GM21786 (cell line): ENCODE data around the gene NDOR1.
"Not testable (repeated sequence)": the region's sequence is repeated elsewhere in the genome, so short reads cannot be mapped to it uniquely, and the experiment has no call there.

ENCODE experiments used
- ATAC-seq: cut with Tn5 transposase; IDR thresholded peaks from one replicate; pipeline ENCODE4 v1.9.1; 2021; ENCODE audit not compliant: unreplicated experiment

The NDOR1 gene

DNA sequence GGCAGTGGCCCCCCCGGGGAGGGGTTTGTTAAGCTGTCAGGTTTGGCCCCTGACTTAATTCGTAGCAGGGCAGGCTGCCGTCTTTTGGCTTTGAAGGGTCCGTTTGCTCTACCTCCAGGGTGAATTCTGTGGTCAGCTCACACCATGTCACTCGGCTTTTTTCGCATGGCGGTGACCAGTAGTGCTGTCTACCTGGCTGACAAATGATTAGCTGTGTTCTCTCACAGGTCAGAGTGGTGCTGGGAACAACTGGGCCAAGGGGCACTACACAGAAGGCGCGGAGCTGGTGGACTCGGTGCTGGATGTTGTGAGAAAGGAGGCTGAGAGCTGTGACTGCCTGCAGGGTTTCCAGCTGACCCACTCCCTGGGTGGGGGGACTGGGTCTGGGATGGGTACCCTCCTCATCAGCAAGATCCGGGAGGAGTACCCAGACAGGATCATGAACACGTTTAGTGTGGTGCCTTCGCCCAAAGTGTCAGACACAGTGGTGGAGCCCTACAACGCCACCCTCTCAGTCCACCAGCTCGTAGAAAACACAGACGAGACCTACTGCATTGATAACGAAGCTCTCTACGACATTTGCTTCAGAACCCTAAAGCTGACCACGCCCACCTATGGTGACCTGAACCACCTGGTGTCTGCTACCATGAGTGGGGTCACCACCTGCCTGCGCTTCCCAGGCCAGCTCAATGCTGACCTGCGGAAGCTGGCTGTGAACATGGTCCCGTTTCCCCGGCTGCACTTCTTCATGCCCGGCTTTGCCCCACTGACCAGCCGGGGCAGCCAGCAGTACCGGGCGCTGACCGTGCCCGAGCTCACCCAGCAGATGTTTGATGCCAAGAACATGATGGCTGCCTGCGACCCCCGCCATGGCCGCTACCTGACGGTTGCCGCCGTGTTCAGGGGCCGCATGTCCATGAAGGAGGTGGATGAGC lies 37.0 kb downstream of the NDOR1 start:
- ATAC-seq = no peak

DNA sequence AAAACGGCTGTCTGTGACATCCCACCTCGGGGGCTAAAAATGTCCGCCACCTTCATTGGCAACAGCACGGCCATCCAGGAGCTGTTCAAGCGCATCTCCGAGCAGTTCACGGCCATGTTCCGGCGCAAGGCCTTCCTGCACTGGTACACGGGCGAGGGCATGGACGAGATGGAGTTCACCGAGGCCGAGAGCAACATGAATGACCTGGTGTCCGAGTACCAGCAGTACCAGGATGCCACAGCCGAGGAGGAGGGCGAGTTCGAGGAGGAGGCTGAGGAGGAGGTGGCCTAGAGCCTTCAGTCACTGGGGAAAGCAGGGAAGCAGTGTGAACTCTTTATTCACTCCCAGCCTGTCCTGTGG lies 37.7 kb downstream of the NDOR1 start:
- ATAC-seq = not testable (repeated sequence)

DNA sequence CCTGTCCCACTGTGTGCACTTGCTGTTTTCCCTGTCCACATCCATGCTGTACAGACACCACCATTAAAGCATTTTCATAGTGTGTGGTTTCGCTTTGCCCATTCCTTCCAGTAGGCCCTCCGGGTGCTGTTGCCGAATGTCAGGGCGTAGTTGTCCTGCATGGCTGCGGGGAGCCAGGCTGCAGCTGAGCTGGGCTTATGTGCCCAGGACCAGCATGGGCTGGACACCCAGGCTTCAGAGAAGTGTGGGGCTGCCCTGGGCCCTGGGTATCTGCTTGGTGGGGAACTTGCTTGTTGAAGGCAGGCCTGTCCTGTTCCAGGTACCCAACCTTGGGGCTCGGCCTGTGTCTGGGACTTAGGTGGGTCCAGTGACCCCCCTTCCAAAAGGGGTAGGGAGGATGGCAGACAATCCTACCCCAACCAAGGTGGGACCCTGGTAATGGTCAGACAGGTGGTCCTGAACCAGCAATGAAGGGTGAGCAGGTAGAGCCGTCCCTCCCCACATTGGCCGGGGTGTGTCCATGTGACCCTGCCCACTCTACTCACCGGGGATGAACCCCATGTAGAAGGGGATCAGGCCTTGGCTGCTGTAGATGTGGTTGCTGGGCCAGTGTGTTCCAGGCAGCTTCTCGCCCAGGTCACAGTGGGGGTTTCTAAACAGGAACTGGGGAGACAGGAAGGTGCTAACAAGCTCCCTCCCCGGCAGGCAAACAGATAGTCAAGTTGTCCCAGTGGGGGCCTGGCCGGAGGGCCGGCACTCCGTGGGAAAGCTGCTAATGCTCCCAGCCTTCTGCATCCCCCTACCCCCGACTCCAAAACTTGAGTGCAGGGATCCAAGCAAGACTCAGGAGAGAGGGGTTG lies 38.4 kb downstream of the NDOR1 start:
- no peak for ATAC-seq

DNA sequence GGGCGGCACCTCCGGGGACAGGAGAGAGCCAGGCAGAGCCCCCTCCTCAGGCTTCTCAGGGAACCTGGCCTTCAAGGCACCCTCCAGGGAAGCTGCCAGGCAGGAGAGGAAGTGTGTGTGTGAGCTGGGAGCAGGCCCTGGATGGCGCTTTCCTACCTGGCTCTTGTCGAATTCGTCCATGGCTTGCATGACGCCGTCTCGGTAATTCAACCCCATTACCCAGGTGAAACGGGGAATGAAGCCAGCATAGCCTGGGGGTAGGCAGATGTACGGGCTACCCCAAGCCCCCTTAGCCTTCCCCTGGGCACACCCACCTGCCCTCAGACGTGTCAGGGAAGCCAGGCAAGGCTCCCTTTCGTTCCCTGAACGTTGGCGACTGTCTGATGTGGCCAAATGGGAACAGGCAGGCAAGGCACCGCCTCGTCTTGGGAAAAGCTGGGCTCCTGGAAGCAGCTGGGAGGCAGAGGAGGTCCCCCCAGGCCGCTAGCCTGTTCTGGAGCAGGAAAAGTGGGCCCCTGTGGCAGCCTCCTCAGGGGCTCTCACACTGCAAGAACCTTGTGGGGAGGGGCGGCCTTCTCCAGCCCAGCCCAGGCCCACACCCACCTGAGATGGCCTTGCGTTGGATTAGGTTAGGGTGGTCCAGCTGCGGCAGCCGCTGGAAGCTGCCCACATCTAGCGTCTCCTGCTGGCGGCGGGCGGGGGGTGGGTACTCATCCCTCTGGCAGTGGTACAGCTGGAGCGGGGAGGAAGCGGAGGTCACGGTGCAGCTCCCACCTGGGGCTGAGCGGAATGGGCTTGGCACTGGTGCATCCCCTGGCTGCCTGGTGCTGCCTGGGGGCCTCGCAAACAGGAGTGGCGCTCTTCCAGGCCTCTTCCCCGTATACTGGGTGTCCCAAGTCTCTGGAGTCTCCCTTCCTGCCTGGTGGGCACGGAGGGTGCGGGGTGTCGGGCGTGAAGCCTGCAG lies 39.3 kb downstream of the NDOR1 start:
- no peak for ATAC-seq

DNA sequence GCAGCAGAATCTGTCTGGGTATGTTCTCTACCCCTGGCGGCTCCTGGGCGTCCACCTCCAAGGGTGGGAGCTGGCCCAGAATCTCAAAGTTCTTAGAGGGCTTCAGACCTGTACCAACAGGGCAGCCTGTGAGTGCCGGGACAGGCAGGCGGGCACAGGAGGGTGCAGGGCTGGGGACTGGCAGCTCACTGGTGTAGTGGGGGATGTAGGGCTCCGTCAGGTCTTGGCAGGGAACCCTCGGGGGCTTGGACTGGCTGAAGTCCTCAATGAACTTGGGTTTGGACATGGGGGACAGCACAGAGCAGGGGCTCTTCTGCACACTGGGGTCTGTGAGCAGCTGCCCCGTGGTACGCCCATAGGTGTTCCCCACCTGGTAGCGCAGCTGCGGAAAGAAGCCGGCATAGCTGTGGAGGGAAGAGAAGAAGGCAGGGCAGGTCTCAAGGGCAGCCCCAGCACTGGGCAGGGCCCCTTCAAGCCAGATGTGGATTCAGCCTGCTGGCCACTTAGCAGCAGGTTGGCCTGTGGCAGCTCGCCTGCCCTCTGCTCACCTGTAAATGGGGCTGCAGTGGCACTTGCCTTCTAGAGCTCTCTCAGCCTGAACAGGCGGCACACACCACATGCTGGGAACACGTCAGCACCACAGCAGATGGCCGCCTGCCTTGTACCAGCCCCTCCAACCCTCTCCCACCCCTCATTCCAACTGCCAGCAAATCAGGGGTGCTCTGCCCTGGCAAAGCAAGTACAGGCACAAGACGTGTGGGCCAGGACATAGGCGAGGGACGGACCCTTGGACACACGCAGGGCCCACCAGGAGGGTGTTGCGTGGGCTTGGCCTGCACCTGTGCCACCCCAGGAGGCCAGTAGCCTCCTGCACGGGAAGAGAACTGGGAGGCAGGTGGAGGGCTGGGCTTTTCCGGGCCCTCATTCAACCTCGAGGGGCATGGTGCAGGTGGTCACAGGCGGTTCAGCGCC lies 40.2 kb downstream of the NDOR1 start:
- ATAC-seq = no peak

- ATAC-seq = no peak
These were observed 41.8 kb downstream of the NDOR1 start for GRCh38 chr9:137247135-137247915.

- no peak for ATAC-seq
These were observed 42.3 kb downstream of the NDOR1 start for GRCh38 chr9:137247916-137248175.

DNA sequence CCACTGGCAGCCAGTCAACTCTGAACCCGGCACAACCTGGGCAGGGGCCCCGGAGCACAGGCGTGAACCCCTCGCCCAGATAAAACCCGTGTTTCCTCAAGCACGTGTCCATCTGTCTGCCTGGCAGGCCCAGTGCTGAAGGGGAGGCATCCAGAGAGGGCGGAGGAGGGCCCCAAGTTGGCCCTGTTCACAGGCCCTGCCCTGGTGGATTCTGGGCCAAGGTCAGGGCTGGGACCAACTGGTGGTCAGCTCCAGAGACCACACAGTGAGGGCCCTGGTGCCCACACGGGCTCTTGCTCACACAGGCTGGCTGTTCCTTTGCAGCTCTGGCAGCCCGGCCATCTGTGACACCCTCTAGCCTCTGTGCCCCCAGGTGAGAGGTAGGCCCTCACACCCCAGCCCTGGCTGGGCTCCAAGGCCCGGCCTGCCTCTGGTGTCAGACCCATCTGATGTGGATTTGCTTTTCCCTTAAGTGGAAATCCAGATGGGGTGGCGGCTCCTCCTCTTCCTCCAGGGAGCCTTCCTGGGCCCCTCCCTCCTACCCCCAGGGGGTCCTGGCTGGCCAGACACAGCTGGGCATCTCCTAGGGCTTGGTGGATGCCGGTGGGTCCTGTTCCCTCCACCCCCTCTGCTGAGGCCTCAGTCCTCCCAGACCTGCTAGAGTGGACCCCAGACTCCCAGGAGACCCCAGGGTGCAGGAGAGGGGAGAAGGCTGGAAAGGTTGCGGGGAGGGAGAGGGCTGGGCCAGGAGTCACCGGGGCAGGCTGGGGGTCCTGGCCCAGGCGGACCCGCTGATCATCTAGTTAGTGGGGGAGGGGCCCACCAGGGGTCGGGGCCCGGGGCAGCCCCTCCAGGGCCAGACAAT lies 45.1 kb downstream of the NDOR1 start:
- ATAC-seq = no peak

GRCh38 chr9:137251194-137251461 lies 45.6 kb downstream of the NDOR1 start, which contains the start of gene STPG3:
Gene STPG3 (plus strand): TSS chr9:137251286. CDS start chr9:137251287, 1 bp downstream.
- no peak for ATAC-seq

- ATAC-seq = no peak
These were observed 46.2 kb downstream of the NDOR1 start for GRCh38 chr9:137251490-137252268.

- no peak for ATAC-seq
These were observed 47.3 kb downstream of the NDOR1 start for GRCh38 chr9:137252555-137253506.

DNA sequence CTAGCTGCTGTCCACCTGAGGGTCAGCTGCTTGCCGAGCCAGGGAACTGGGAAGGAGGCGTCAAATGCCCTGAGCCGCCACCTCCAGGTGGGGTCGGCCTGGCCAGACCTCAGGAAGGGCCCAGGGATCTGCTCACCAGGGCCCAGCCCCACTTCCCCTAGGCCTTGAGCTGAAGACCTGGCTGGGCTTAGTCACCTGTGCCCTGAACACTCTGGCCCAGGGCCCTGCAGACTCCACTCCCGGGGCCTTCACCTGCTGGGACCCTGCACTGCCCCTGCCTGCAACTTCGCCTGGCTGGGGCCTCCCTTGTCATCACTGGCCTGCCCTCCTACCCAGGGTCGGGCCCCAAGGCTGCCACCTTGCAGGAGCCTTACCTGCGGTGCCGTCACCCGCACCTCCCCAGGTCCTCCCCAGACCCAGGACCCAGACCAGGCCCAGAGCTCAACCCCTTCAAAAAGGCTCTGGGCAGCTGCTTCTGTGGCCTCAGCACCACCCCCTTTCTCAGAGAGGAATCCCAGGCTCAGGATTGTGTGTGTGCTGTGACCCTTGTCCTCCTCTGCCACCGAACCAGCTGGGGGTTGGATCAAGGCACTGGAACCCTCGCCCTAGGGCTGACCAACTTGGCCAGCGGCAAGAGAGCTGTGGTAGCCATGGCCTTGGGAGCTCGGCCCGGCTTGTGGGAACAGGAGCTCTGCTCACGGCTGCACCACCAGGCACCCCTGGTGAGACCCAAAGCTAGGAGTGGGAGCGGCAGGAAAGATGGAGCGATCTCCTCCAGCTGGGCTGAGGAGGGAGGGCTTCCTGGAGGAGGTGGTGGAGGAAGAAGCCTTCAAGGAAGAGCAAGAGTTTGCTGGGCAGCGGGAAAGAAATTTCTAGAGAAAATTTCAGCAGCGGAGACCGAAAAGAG lies 48.5 kb downstream of the NDOR1 start:
- ATAC-seq = no peak

DNA sequence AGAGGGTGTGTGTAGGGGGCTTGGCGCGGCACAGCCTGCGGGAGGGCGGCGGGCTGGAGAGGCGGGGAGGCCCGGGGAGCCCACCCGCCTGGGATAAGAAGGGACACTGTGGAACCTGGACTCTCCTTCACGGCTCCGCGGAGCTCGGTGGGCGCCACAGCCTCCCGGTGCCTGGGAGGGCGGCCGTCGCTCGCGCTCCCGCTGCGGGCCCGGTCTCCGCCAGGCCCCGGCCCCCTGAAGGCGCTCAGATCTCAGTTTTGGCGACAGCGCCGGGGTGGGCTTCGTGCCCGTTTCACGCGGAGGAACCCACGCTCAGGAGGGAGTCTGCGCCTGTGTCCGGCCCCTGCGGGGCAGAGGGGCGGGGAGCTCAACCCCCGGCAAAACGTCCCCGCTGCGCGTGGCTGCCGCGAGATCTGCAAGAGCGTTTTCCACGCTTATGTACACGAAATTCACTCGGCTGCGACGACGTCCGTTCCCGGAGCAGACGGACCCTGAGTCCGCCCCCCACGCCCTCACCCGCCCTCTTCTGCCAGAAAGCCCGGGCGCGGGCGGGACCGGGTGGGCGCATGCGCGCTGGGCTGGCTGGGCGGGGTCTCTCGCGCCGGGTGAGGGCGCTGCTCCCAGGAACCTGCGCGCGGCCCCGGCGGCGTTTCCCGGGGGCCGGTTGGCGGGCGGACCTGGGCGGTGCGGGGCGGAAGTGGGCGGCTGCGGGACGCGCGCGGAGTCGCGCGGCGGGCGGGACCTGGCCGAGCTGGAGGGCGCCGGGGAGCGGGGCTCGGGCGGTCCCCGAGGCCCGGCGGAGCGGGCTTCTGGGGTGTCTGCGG lies 49.3 kb downstream of the NDOR1 start, which contains the start of gene NELFB:
TSS of gene NELFB (plus strand) at position 704 of the 824 bp plus-strand sequence.
- ATAC-seq = peak; percentile 60

DNA sequence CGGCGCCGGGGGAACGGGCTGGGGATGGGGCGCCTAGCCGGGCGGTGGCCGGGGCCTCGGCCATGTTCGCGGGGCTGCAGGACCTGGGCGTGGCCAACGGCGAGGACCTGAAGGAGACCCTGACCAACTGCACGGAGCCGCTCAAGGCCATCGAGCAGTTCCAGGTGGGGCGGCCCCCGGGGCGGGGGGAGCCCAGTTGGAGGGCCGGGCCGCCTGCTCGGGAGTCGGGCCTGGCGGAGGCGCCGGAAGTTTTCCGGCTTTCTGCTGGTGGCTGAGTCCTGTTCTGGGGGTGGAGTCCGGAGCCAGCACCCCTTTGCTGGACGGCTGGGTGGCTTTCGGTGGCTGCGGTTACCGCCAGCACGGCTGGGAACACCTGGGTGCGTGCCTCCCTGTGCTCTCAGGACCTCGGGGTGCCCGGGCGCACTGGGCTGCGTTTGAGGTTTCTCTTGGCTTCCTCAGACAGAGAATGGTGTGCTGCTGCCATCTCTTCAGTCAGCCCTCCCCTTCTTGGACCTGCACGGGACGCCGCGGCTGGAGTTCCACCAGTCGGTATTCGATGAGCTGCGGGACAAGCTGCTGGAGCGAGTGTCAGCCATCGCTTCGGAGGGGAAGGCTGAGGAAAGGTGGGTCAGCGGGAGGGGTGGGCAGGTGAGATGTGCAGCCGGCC lies 50.1 kb downstream of the NDOR1 start:
- ATAC-seq = no peak
